ENCODE results near the gene CFAP52.

GRCh38 chr17:9646546-9646885, 70.1 kb downstream of the CFAP52 start:
- TF ChIP-seq CTCF (IDR thresholded peaks at IDR 0.05) (no peak), POLR2AphosphoS5 (IDR thresholded peaks at IDR 0.05) (no peak)
